Fibroblast of mammary gland (primary cell): Measurements from ENCODE around the gene THOC7.

Experiments
- DNase-seq: peaks from one replicate; pipeline ENCODE4 v3.0.0-alpha.2; 2010; ENCODE audit warnings: low read depth
- H3K4me3 ChIP-seq: 2 replicates; pipeline ENCODE4 v1.5.1; 2011; ENCODE audit warnings: low read depth, mild to moderate bottlenecking, low read length, moderate library complexity; ENCODE audit not compliant: control insufficient read depth
- CTCF ChIP-seq: conservative IDR thresholded peaks from 2 replicates; pipeline ENCODE4 v1.5.1; 2011; ENCODE audit warnings: low read depth, low read length, inconsistent platforms; ENCODE audit not compliant: control insufficient read depth, insufficient read depth

THOC7 gene

DNA sequence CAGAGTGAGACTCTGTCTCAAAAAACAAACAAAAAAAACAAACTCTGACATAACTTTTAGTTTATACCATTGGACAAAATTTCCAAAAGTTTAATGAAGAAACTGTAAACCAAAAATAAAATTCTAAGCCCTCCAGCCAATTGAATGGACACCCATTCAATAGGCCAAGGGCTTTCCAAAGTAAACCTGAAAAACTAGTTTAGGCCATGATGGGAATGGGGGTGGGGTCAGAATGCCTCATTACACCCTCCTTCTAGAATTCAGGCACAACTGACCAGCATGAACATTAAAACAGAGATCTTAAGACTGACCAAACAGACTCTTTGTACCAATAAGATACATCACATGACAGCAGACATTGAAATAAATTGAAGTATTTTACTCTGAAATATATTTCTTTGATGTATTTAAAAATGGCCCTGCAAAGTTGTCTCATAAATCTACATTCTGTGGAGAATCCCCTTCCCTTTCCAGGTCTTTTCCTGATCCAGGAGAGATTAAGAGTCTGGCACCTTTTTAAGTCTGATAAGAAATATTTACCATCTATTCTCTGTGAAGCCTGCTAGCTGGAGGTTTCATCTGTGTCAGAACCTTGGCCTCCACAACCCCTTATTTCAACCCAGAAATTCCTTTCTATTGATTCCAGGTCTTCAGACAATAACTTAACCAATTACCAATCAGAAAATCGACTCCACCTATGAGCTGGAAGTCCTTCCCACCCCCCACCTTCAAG, 15.7 kb downstream of the THOC7 start:
- no peak overlapping the region for H3K4me3 ChIP-seq
- DNase-seq = no peak
- TF ChIP-seq CTCF = no peak

DNA sequence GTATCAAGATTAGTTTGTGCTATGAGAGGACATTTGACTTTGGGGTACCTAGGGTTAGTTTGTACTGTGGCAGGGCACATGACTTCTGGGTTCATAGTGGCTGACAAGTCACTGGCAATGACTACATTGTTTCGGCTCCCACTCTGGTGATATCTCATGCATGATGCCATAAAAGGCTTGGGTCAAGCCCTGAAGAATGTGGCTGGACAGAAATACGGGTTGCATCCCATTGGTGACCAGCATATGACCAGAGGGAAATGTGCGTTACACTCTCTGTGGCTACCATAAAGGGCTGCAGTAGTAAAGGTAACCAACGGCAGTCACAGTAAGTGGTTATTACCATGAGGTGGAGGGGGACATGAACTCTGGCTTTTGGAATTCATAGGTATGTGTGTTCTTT, 18.4 kb downstream of the THOC7 start:
- no peak overlapping the region for H3K4me3 ChIP-seq
- no peak for DNase-seq
- TF ChIP-seq CTCF = no peak

- H3K4me3 ChIP-seq = no peak overlapping the region
- no peak for DNase-seq
- no peak for TF ChIP-seq CTCF
Measured at GRCh38 chr3:63842127-63842526, 21.5 kb downstream of the THOC7 start.

GRCh38 chr3:63841704-63842103, 21.9 kb downstream of the THOC7 start:
- TF ChIP-seq CTCF = no peak
- no peak overlapping the region for H3K4me3 ChIP-seq
- no peak for DNase-seq

DNA sequence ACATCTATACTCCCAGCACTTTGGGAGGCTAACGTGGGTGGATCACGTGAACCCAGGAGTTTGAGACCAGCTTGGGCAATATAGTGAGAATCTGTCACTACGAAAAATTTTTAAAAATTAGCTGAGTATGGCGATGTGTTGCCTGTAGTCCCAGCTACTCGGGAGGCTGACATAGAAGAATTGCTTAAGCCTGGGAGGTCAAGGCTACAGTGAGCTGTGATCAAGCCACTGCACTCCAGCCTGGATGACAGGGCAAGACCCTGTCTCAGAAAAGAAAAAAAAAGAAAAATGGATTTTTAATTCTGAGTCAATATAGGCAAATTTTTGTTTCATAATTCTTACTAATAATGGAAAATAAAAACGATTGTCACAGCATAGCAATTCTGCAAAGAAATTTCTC, 31.2 kb downstream of the THOC7 start:
- H3K4me3 ChIP-seq = no peak overlapping the region
- DNase-seq = no peak
- TF ChIP-seq CTCF = no peak

- DNase-seq = no peak
- no peak overlapping the region for H3K4me3 ChIP-seq
- TF ChIP-seq CTCF = no peak
Measured at GRCh38 chr3:63830526-63830925, 33.1 kb downstream of the THOC7 start.

- TF ChIP-seq CTCF = no peak
- no peak overlapping the region for H3K4me3 ChIP-seq
- peak; percentile 57 for DNase-seq
Measured at GRCh38 chr3:63824309-63824708, 39.3 kb downstream of the THOC7 start.
